Adipocyte (in vitro differentiated cells): ENCODE results near the gene ADAP1.
A peak's percentile ranks its signal among the peaks of the same experiment; 100 is the strongest.

ENCODE experiments used
- DNase-seq: peaks from one replicate; pipeline ENCODE4 v3.0.0-alpha.2; 2015; ENCODE audit warnings: low read depth
- H3K27me3 ChIP-seq: replicated peaks from 2 replicates; pipeline ENCODE4 v1.7.0; 2013; ENCODE audit warnings: mild to moderate bottlenecking, low read length, moderate library complexity; ENCODE audit not compliant: control insufficient read depth, insufficient read depth
- H3K36me3 ChIP-seq: 2 replicates; pipeline ENCODE4 v1.7.0; 2013; ENCODE audit warnings: low read length, mild to moderate bottlenecking, moderate library complexity; ENCODE audit not compliant: control insufficient read depth, insufficient read depth, severe bottlenecking
- H3K4me1 ChIP-seq: 2 replicates; pipeline ENCODE4 v1.7.0; 2013; ENCODE audit warnings: mild to moderate bottlenecking, low read length, moderate library complexity; ENCODE audit not compliant: control insufficient read depth, insufficient read depth
- H3K4me3 ChIP-seq: 2 replicates; pipeline ENCODE4 v1.7.0; 2013; ENCODE audit warnings: mild to moderate bottlenecking, low read length, moderate library complexity
- H3K9ac ChIP-seq: 2 replicates; pipeline ENCODE4 v1.7.0; 2013; ENCODE audit warnings: mild to moderate bottlenecking, low read length, moderate library complexity
- H3K9me3 ChIP-seq: 2 replicates; pipeline ENCODE4 v1.7.0; 2013; ENCODE audit warnings: mild to moderate bottlenecking, low read length, moderate library complexity; ENCODE audit not compliant: control insufficient read depth

Gene ADAP1

GRCh38 chr7:888081-889024 is 66.1 kb downstream of the ADAP1 start:
- Histone ChIP-seq H3K4me1 (peaks cover 12% of the 10 kb centered on the region), H3K4me3 (no peak overlapping the region), H3K9ac (no peak overlapping the region), H3K9me3 (no peaks in the 10 kb centered on the region), H3K36me3 (peaks cover 45% of the 10 kb centered on the region), H3K27me3 (no peaks in the 10 kb centered on the region)
- DNase-seq, result no peak

- Histone ChIP-seq H3K36me3 (peaks cover 45% of the 10 kb centered on the region), H3K9me3 (no peaks in the 10 kb centered on the region), H3K4me3 (no peak overlapping the region), H3K9ac (no peak overlapping the region), H3K27me3 (no peaks in the 10 kb centered on the region), H3K4me1 (peaks cover 20% of the 10 kb centered on the region)
- DNase-seq, result no peak
Measured at GRCh38 chr7:887488-887820, 67.0 kb downstream of the ADAP1 start.

GRCh38 chr7:886626-887487 is 67.6 kb downstream of the ADAP1 start:
- no peaks in the 10 kb centered on the region for H3K9me3 ChIP-seq
- DNase-seq, result no peak
- no peaks in the 10 kb centered on the region for H3K27me3 ChIP-seq
- no peak overlapping the region for H3K4me3 ChIP-seq
- peaks cover 20% of the 10 kb centered on the region for H3K4me1 ChIP-seq
- peaks cover 39% of the 10 kb centered on the region for H3K36me3 ChIP-seq
- no peak overlapping the region for H3K9ac ChIP-seq

GRCh38 chr7:885893-886625 is 68.4 kb downstream of the ADAP1 start:
- Histone ChIP-seq H3K9ac (no peak overlapping the region), H3K9me3 (no peaks in the 10 kb centered on the region), H3K27me3 (no peaks in the 10 kb centered on the region), H3K4me1 (peaks cover 20% of the 10 kb centered on the region), H3K36me3 (peaks cover 33% of the 10 kb centered on the region), H3K4me3 (no peak overlapping the region)
- no peak for DNase-seq

- Histone ChIP-seq H3K36me3 (peaks cover 26% of the 10 kb centered on the region), H3K27me3 (no peaks in the 10 kb centered on the region), H3K9ac (no peak overlapping the region), H3K4me3 (no peak overlapping the region), H3K9me3 (no peaks in the 10 kb centered on the region), H3K4me1 (peaks cover 20% of the 10 kb centered on the region)
- no peak for DNase-seq
Measured at GRCh38 chr7:885261-885892, 69.1 kb downstream of the ADAP1 start.

DNA sequence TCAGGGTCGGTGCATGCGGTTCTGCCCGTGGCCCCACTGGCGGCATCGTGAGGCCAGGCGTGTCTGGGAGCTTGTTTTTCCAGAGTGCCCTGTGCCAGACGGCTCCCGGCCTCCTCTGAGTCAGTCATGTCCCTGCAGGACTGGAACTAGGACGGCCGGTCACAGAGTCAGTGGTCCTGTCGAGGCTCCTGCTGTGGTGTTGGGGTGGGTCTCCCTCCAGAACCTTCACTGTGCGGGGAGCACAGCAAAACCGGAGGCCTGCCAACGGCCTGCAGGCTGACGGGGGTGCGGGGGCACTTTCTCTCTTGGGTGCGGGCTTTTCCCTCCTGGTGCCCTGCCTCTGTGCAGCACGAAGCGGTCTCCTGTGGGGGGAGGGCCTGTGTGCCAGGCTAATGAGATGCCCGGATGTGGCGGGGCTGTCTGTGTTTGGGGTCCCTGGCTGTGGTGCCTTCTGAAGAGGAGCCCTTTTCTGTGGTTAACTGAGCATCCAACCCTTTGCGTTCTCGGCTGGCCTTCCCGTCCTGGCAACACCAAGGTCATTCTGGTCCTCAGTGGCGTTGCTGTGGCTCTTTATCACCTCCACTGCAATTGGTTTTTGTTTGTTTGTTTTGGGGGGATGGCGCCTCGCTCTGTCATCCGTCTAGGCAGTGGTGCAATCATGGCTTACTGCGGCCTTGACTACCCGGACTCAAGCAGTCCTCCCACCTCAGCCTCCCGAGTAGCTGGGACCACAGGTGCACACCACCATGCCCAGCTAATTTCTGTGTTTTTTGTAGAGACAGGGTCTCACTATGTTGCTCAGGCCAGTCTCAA is 70.1 kb downstream of the ADAP1 start:
- H3K4me1 ChIP-seq, result peaks cover 20% of the 10 kb centered on the region
- no peaks in the 10 kb centered on the region for H3K27me3 ChIP-seq
- peak overlapping the region; percentile 17 for H3K9ac ChIP-seq
- no peak for DNase-seq
- H3K4me3 ChIP-seq, result no peak overlapping the region
- peaks cover 25% of the 10 kb centered on the region for H3K36me3 ChIP-seq
- no peaks in the 10 kb centered on the region for H3K9me3 ChIP-seq

DNA sequence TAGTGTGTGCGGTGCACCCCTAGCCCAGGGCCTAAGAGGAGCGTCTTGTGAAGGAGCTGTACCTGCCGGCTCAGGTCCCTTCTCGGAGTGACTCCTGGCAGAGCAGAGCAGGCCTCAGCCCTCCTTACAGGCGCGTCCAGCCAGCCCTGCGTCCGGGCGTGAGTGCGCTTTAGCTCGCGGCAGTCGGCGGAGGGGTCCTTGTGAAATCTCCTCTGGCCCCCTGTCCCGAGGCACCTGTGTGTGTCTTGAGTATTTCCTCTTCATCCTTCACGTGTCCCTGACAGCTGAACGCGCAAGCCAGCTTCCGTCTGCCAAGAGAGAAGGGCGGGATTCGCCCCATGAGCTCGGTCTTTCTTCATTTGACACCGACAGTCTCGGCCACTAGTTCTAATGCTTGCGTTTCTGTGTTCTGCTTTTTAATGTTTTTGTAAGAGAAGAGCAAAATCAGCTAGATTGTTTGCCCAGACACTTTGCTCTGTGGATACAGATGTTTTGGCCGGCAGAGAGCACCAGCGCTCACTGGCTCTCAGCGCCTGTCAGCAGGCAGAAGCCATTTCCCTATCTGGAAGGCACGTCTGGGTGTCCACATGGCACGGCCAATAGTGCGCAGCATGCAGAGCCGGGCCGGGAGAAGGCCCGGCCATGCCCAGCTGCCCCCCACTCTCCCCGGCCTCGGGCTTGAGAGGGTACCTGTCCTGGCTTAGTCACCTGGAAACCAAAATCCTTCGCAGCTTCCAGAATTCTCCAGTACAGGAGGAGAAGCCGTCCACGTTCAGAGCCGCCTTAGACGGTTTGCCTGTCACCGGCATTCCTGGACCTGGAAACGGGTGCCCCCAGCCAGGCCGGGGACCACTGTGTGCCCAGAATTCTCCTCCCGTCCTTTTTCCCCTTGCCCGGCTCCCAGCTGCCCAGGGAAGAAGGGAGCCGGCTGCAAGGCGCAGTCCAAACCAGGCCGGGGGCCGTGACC is 71.1 kb downstream of the ADAP1 start:
- Histone ChIP-seq H3K36me3 (peaks cover 19% of the 10 kb centered on the region), H3K9me3 (no peaks in the 10 kb centered on the region), H3K9ac (peak overlapping the region; percentile 29), H3K27me3 (no peaks in the 10 kb centered on the region), H3K4me3 (no peak overlapping the region), H3K4me1 (peaks cover 24% of the 10 kb centered on the region)
- DNase-seq, result no peak

DNA sequence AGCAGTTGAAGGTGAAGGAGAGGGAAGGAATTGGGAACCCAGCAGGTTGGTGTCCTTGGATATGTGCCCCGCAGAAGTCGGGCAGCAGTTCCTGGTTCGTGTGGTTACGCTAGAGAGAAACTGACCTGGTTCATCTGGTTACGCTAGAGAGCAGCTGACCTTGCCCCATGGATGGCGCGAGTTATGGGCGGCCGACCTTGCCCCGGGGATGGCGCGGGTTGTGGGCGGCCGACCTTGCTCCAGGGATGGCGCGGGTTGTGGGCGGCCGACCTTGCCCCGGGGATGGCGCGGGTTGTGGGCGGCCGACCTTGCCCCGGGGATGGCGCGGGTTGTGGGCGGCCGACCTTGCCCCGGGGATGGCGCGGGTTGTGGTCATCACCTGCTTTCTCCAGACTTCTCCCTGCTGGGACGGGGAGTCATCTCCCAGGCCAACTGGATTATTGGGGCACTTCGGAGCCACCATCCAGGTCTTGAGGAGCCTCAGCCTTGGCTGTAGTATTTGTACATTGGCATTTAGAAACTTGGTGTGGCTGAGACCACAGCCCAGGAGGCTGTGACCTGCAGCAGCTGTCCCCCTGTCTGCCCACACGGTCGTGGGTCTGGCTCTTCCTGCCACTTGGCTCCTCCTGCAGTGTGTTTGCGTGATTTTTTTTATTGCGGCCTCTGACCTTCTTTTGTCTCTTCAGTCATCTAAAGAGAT is 72.0 kb downstream of the ADAP1 start:
- Histone ChIP-seq H3K27me3 (no peaks in the 10 kb centered on the region), H3K36me3 (peaks cover 11% of the 10 kb centered on the region), H3K9ac (no peak overlapping the region), H3K9me3 (no peaks in the 10 kb centered on the region), H3K4me1 (peaks cover 30% of the 10 kb centered on the region), H3K4me3 (no peak overlapping the region)
- no peak for DNase-seq

DNA sequence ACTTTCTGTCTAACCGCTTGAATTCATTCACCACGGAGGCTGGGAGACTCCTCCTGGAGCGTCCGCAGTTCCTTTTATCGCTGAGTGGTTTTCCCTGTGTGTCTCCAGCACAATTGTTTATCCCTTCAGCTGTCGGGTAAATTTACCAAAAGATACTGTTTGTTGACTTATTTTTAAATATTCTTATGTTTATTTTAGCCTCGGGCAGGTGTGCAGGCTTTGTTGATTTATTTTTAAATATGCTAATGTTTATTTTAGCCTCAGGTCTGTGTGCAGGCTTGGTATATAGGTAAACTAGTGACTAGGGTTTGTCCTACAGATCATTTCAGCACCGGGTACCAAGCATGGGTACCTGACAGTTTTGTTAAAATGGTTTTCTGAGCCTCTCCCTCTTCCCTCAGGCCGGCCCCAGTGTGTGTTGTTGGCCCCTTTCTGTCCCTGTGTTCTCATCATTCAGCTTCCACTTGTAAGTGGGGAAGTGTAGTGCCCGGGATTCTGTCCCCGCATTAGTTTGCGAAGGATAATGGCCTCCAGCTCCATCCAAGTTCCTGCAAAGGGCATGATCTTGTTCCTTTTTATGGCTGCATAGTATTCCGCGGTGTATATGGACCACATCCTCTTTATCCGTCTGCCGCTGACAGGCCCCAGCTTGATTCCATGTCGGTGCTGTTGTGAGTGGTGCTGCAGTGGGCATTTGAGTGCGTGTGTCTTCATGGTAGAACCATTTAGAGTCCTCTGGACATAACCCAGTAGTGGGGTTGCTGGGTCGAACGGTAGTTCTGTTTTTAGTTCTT is 72.8 kb downstream of the ADAP1 start:
- peaks cover 30% of the 10 kb centered on the region for H3K4me1 ChIP-seq
- no peak for DNase-seq
- H3K4me3 ChIP-seq, result no peak overlapping the region
- peaks cover 4% of the 10 kb centered on the region for H3K36me3 ChIP-seq
- H3K27me3 ChIP-seq, result no peaks in the 10 kb centered on the region
- H3K9me3 ChIP-seq, result no peaks in the 10 kb centered on the region
- H3K9ac ChIP-seq, result no peak overlapping the region
